Natural killer cell (primary cell): Measurements from ENCODE around the gene CACNG7. TPM values are rescaled to one million over a fixed set of nuclear protein-coding genes. Genes with fewer than 3 reads are reported as not detected.

Source experiments
- ATAC-seq, 3 donors: fragments of 150-1000 bp in 2 of 3; fragments of 200-7000 bp in 1 of 3; cut with Tn5 transposase; 1 replicate in 1 of 3; 2 replicates in 2 of 3; pipeline ENCODE4 v1.10.0; 2021; ENCODE audit warnings: mild to moderate bottlenecking in 2 of 3, moderate library complexity in 2 of 3
- DNase-seq, 2 donors: peaks; one replicate each; pipeline versions ENCODE4 v3.0.0 to v3.0.0-alpha.2; 2013 to 2021; ENCODE audit warnings: mixed read lengths in 1 of 2
- H3K27ac ChIP-seq: one replicate; pipeline ENCODE4 v1.5.1; 2013; ENCODE audit warnings: mild to moderate bottlenecking, low read length
- H3K27me3 ChIP-seq: one replicate; pipeline ENCODE4 v1.6.1; 2013; ENCODE audit warnings: low read length; ENCODE audit not compliant: control insufficient read depth, insufficient read depth
- H3K36me3 ChIP-seq: one replicate; pipeline ENCODE4 v1.6.1; 2013; ENCODE audit warnings: low read length; ENCODE audit not compliant: control insufficient read depth, insufficient read depth
- H3K4me1 ChIP-seq: one replicate; pipeline ENCODE4 v1.6.1; 2013; ENCODE audit warnings: low read length; ENCODE audit not compliant: control insufficient read depth, insufficient read depth
- H3K4me3 ChIP-seq: one replicate; pipeline ENCODE4 v1.5.1; 2013; ENCODE audit warnings: low read length
- H3K9me3 ChIP-seq: one replicate; pipeline ENCODE4 v1.6.1; 2013; ENCODE audit warnings: low read length; ENCODE audit not compliant: control insufficient read depth, insufficient read depth
- H3K27ac Mint-ChIP-seq, 2 donors: one replicate each; pipeline ENCODE4 v1.8.0; 2022; ENCODE audit warnings: mild to moderate bottlenecking in 2 of 2, mixed read lengths in 2 of 2, moderate library complexity in 1 of 2
- H3K27me3 Mint-ChIP-seq, 2 donors: one replicate each; pipeline ENCODE4 v1.8.0; 2022; ENCODE audit warnings: low read depth in 2 of 2, mixed read lengths in 2 of 2
- H3K36me3 Mint-ChIP-seq: one replicate; pipeline ENCODE4 v1.8.0; 2022; ENCODE audit warnings: mixed read lengths
- H3K4me1 Mint-ChIP-seq, 2 donors: one replicate each; pipeline ENCODE4 v1.8.0; 2022; ENCODE audit warnings: mixed read lengths in 2 of 2
- H3K4me3 Mint-ChIP-seq: one replicate; pipeline ENCODE4 v1.8.0; 2022; ENCODE audit warnings: mild to moderate bottlenecking, moderate library complexity, mixed read lengths
- H3K9me3 Mint-ChIP-seq, 2 donors: one replicate each; pipeline ENCODE4 v1.8.0; 2022; ENCODE audit warnings: mixed read lengths in 2 of 2
- CTCF ChIP-seq: fragments of 200-600 bp; IDR thresholded peaks from one replicate; pipeline ENCODE4 v1.8.0; 2022; ENCODE audit warnings: antibody characterized with exemption
- WGBS: methylation state at CpG from one replicate; pipeline ENCODE4 v1.1.7; 2013; ENCODE audit warnings: missing lambda C conversion rate; ENCODE audit not compliant: insufficient coverage; 5-methylcytosine and 5-hydroxymethylcytosine counted together
- intact Hi-C: fragments of 100-400 bp; cut with micrococcal nuclease; formaldehyde crosslinking; loops from one replicate; pipeline ENCODE4 v1.14.2; 2022
- total RNA-seq, 4 donors: library from RNA; stranded (reverse); fragments of 120-200 nt in 1 of 4; gene quantifications; one replicate each; pipeline versions ENCODE4 v1.2.3 to v1.2.4, GENCODE V29; 2013 to 2022

The CACNG7 gene
- total RNA-seq, 3 donors from 2014 or later (not counting 1 experiment from before 2014, with no cell fraction given), result not detected

- 65% methylated on average over 11 of the region's 11 CpGs for WGBS
- ATAC-seq (no peak), DNase-seq (no peak)
- no peak overlapping the region for H3K27ac ChIP-seq
- peaks cover 0 to 17% of the 10 kb centered on the region in 2 donors for H3K4me1 Mint-ChIP-seq
- H3K27me3 ChIP-seq, result peaks cover 12% of the 10 kb centered on the region
- no peaks in the 10 kb centered on the region for H3K4me1 ChIP-seq
- no peaks in the 10 kb centered on the region for H3K9me3 Mint-ChIP-seq
- H3K27ac Mint-ChIP-seq, result no peak overlapping the region
- no peak overlapping the region for H3K4me3 ChIP-seq
- TF ChIP-seq CTCF, result no peak
- intact Hi-C loops, result no loop called here
- H3K27me3 Mint-ChIP-seq, result peaks cover 50 to 54% of the 10 kb centered on the region in 2 donors
- H3K36me3 Mint-ChIP-seq, result no peaks in the 10 kb centered on the region
- H3K4me3 Mint-ChIP-seq, result no peak overlapping the region
- H3K36me3 ChIP-seq, result no peaks in the 10 kb centered on the region
- no peaks in the 10 kb centered on the region for H3K9me3 ChIP-seq
These were observed 56.0 kb downstream of the CACNG7 start for GRCh38 chr19:53965091-53965490.

GRCh38 chr19:53966931-53967330, 57.9 kb downstream of the CACNG7 start:
- intact Hi-C loops, result no loop called here
- Mint-ChIP-seq H3K36me3 (no peaks in the 10 kb centered on the region), H3K4me3 (no peak overlapping the region), H3K27me3 (peaks cover 37 to 41% of the 10 kb centered on the region in 2 donors), H3K4me1 (peaks cover 0 to 10% of the 10 kb centered on the region in 2 donors), H3K9me3 (no peaks in the 10 kb centered on the region), H3K27ac (no peak overlapping the region)
- Histone ChIP-seq H3K27me3 (peaks cover 3% of the 10 kb centered on the region), H3K9me3 (no peaks in the 10 kb centered on the region), H3K36me3 (no peaks in the 10 kb centered on the region), H3K4me1 (no peaks in the 10 kb centered on the region), H3K4me3 (no peak overlapping the region), H3K27ac (no peak overlapping the region)
- TF ChIP-seq CTCF, result no peak
- ATAC-seq, result no peak
- no peak for DNase-seq
- 83% methylated on average over 7 of the region's 7 CpGs for WGBS

GRCh38 chr19:53969366-53969765, 60.3 kb downstream of the CACNG7 start:
- 84% methylated on average over 6 of the region's 6 CpGs for WGBS
- H3K27me3 ChIP-seq, result peaks cover 2% of the 10 kb centered on the region

More at GRCh38 chr19:53969366-53969765, 60.3 kb downstream of the CACNG7 start:
- no peaks in the 10 kb centered on the region for H3K9me3 ChIP-seq
- no peaks in the 10 kb centered on the region for H3K4me1 ChIP-seq
- H3K27me3 Mint-ChIP-seq, result peaks cover 27 to 28% of the 10 kb centered on the region in 2 donors
- no peak overlapping the region for H3K27ac ChIP-seq
- H3K36me3 ChIP-seq, result no peaks in the 10 kb centered on the region
- H3K4me3 Mint-ChIP-seq, result no peak overlapping the region
- ATAC-seq (no peak), DNase-seq (no peak)
- no peak for TF ChIP-seq CTCF
- intact Hi-C loops, result no loop called here
- H3K36me3 Mint-ChIP-seq, result no peaks in the 10 kb centered on the region
- no peak overlapping the region for H3K27ac Mint-ChIP-seq
- no peak overlapping the region for H3K4me3 ChIP-seq
- no peaks in the 10 kb centered on the region for H3K9me3 Mint-ChIP-seq
- peaks cover 0 to 4% of the 10 kb centered on the region in 2 donors for H3K4me1 Mint-ChIP-seq
